Lung (tissue), 12 donors: Measurements from ENCODE around the gene ZYG11A. TPM values are rescaled to one million over a fixed set of nuclear protein-coding genes. Genes with fewer than 3 reads are reported as not detected.
"Not testable (repeated sequence)": the region's sequence is repeated elsewhere in the genome, so short reads cannot be mapped to it uniquely, and the experiment has no call there.

Experiments
- ATAC-seq: fragments of 200-7000 bp; cut with Tn5 transposase; one replicate; pipeline ENCODE4 v1.9.1; 2020; ENCODE audit warnings: moderate number of reproducible peaks; ENCODE audit not compliant: insufficient read depth, low FRiP score
- DNase-seq, 3 donors: peaks; one replicate each; pipeline ENCODE4 v3.0.0-alpha.2; 2013 to 2017
- H3K27ac ChIP-seq, 2 donors: one replicate each; pipeline ENCODE4 v1.5.1; 2013; ENCODE audit warnings: mild to moderate bottlenecking in 2 of 2, moderate library complexity in 2 of 2, control low read depth in 1 of 2, inconsistent platforms in 1 of 2, low read depth in 1 of 2, low read length in 1 of 2
- H3K27me3 ChIP-seq, 3 donors: one replicate each; pipeline ENCODE4 v1.5.1; 2013; ENCODE audit warnings: low read length in 2 of 3; ENCODE audit not compliant: control insufficient read depth in 3 of 3, insufficient read depth in 3 of 3
- H3K36me3 ChIP-seq, 4 donors: one replicate each; pipeline ENCODE4 v1.5.1; 2013; ENCODE audit warnings: low read length in 4 of 4, mild to moderate bottlenecking in 1 of 4, moderate library complexity in 1 of 4; ENCODE audit not compliant: control insufficient read depth in 4 of 4, insufficient read depth in 4 of 4
- H3K4me1 ChIP-seq, 5 donors: one replicate each; pipeline ENCODE4 v1.5.1; 2013; ENCODE audit warnings: low read length in 5 of 5, mild to moderate bottlenecking in 2 of 5, moderate library complexity in 1 of 5; ENCODE audit not compliant: control insufficient read depth in 5 of 5, insufficient read depth in 5 of 5
- H3K4me3 ChIP-seq: one replicate; pipeline ENCODE4 v1.5.1; 2013; ENCODE audit warnings: mild to moderate bottlenecking, control low read depth, moderate library complexity
- H3K9ac ChIP-seq, 2 donors: one replicate each; pipeline ENCODE4 v1.5.1; 2013; ENCODE audit warnings: low read length in 2 of 2, control low read depth in 1 of 2; ENCODE audit not compliant: insufficient read depth in 1 of 2
- H3K9me3 ChIP-seq, 4 donors: one replicate each; pipeline ENCODE4 v1.5.1; 2013; ENCODE audit warnings: low read length in 3 of 4, mild to moderate bottlenecking in 1 of 4, moderate library complexity in 1 of 4; ENCODE audit not compliant: control insufficient read depth in 4 of 4, insufficient read depth in 3 of 4
- CTCF ChIP-seq: IDR thresholded peaks from 2 replicates; pipeline ENCODE4 v1.5.1; 2012; ENCODE audit warnings: mild to moderate bottlenecking; ENCODE audit errors: control extremely low read depth, extremely low read depth
- WGBS, 2 donors: extraction: QIAGEN DNeasy Blood & Tissue Kit; methylation state at CpG; one replicate each; pipeline ENCODE4 v1.1.7; 2013; 5-methylcytosine and 5-hydroxymethylcytosine counted together
- polyA plus RNA-seq, 2 donors: library from polyadenylated mRNA; stranded (reverse); fragments of 200-250 nt; gene quantifications; one replicate each; pipeline ENCODE4 v1.2.1, GENCODE V29; 2013
- total RNA-seq, 2 donors: library from RNA; depleted of rRNA in 1 of 2; stranded (reverse); fragments of >200 nt in 1 of 2; gene quantifications; one replicate each; pipeline ENCODE4 v1.2.1, GENCODE V29; 2014 to 2021
- donor health status: control.
- donor health status: control.
- donor health status: Bipolar disorder and iron deficiency.
- donor health status: healthy.
- donor health status: DM: yes; HTN: yes; CAD: no.

Gene ZYG11A
- total and polyA plus RNA-seq, 4 donors: 0.01 to 0.20 (median 0.15) TPM; not detected in 1

- Histone ChIP-seq H3K36me3 (no peaks in the 10 kb centered on the region), H3K27me3 (no peaks in the 10 kb centered on the region), H3K27ac (no peak overlapping the region), H3K9ac (no peak overlapping the region), H3K9me3 (no peaks in the 10 kb centered on the region), H3K4me1 (no peaks in the 10 kb centered on the region), H3K4me3 (no peak overlapping the region)
- WGBS, 2 donors: 66 to 72% methylated on average over 4 of the region's 4 CpGs
- no peak for TF ChIP-seq CTCF
- ATAC-seq: no peak
- no peak for DNase-seq
These were observed 14.9 kb downstream of the ZYG11A start for GRCh38 chr1:52857443-52857842.

GRCh38 chr1:52862666-52863458 is 20.3 kb downstream of the ZYG11A start:
- no peak for ATAC-seq
- Histone ChIP-seq H3K36me3 (no peaks in the 10 kb centered on the region), H3K27ac (no peak overlapping the region), H3K9ac (no peak overlapping the region), H3K4me3 (no peak overlapping the region), H3K27me3 (no peaks in the 10 kb centered on the region), H3K9me3 (no peaks in the 10 kb centered on the region), H3K4me1 (no peaks in the 10 kb centered on the region)
- 69 to 83% methylated on average over 2 of the region's 2 CpGs for WGBS, 2 donors
- no peak for TF ChIP-seq CTCF
- DNase-seq: no peak

GRCh38 chr1:52867087-52867863 is 24.7 kb downstream of the ZYG11A start:
- no peaks in the 10 kb centered on the region for H3K36me3 ChIP-seq
- no peak overlapping the region for H3K27ac ChIP-seq
- WGBS, 2 donors: 69 to 83% methylated on average over 2 of the region's 2 CpGs
- DNase-seq (peak; percentile 18 to 55 (median 18)), ATAC-seq (no peak)
- no peaks in the 10 kb centered on the region for H3K9me3 ChIP-seq
- H3K27me3 ChIP-seq: no peaks in the 10 kb centered on the region
- no peaks in the 10 kb centered on the region for H3K4me1 ChIP-seq
- H3K4me3 ChIP-seq: no peak overlapping the region
- H3K9ac ChIP-seq: no peak overlapping the region
- TF ChIP-seq CTCF: no peak

- H3K4me3 ChIP-seq, H3K36me3 ChIP-seq, DNase-seq, H3K27me3 ChIP-seq, H3K9ac ChIP-seq, H3K4me1 ChIP-seq, H3K27ac ChIP-seq, ATAC-seq, H3K9me3 ChIP-seq: not testable (repeated sequence)
- WGBS, 2 donors: 92 to 97% methylated on average over 23 to 28 of the region's 29 CpGs
These were observed 27.2 kb downstream of the ZYG11A start for GRCh38 chr1:52869727-52870126.
